Hematopoietic multipotent progenitor cell treated with erythropoietin and hydrocortisone succinate and interleukin-3 and kit ligand, for 4 days (in vitro differentiated cells): Measurements from ENCODE around the gene SOS1.
"Not testable (repeated sequence)": the region's sequence is repeated elsewhere in the genome, so short reads cannot be mapped to it uniquely, and the experiment has no call there.

Experiments used
- DNase-seq: peaks from one replicate; pipeline ENCODE4 v3.0.0-alpha.2; 2015

The SOS1 gene

GRCh38 chr2:38959938-38960608 is 160.8 kb downstream of the SOS1 start:
- peak; percentile 93 for DNase-seq

GRCh38 chr2:38959466-38959865 is 161.4 kb downstream of the SOS1 start:
- no peak for DNase-seq

- no peak for DNase-seq
These were observed 162.9 kb downstream of the SOS1 start for GRCh38 chr2:38957972-38958371.

GRCh38 chr2:38951766-38952165 is 169.1 kb downstream of the SOS1 start:
- DNase-seq: no peak

- DNase-seq: no peak
These were observed 171.9 kb downstream of the SOS1 start for GRCh38 chr2:38948995-38949394.

- no peak for DNase-seq
These were observed 172.4 kb downstream of the SOS1 start for GRCh38 chr2:38948387-38948882.

GRCh38 chr2:38947241-38948239 is 173.3 kb downstream of the SOS1 start:
- DNase-seq: peak; percentile 93

- peak; percentile 68 for DNase-seq
These were observed 174.9 kb downstream of the SOS1 start for GRCh38 chr2:38945911-38946310.

GRCh38 chr2:38945372-38945771 is 175.5 kb downstream of the SOS1 start:
- no peak for DNase-seq

- no peak for DNase-seq
These were observed 177.1 kb downstream of the SOS1 start for GRCh38 chr2:38943784-38944183.

GRCh38 chr2:38940746-38941145 is 180.1 kb downstream of the SOS1 start:
- DNase-seq: no peak

- DNase-seq: no peak
These were observed 183.3 kb downstream of the SOS1 start for GRCh38 chr2:38937548-38937947.

- not testable (repeated sequence) for DNase-seq
These were observed 184.3 kb downstream of the SOS1 start for GRCh38 chr2:38936516-38936915.

GRCh38 chr2:38935568-38936172 is 185.2 kb downstream of the SOS1 start:
- no peak for DNase-seq

GRCh38 chr2:38934742-38935141 is 186.1 kb downstream of the SOS1 start:
- no peak for DNase-seq

GRCh38 chr2:38933653-38934052 is 187.2 kb downstream of the SOS1 start:
- no peak for DNase-seq

GRCh38 chr2:38932586-38932985 is 188.3 kb downstream of the SOS1 start:
- DNase-seq: no peak
